Mesendoderm (in vitro differentiated cells): Measurements from ENCODE around the gene CTIF.

Experiments used
- DNase-seq: peaks from one replicate; pipeline ENCODE4 v3.0.0; 2013
- H2AK5ac ChIP-seq: 2 replicates; pipeline ENCODE4 v1.6.1; 2013; ENCODE audit warnings: low read length, inconsistent platforms
- H2BK120ac ChIP-seq: 2 replicates; pipeline ENCODE4 v1.6.1; 2013; ENCODE audit warnings: low read depth, mild to moderate bottlenecking, low read length, moderate library complexity, mixed read lengths
- H2BK15ac ChIP-seq: replicated peaks from 2 replicates; pipeline ENCODE4 v1.6.1; 2013; ENCODE audit warnings: low read depth, mild to moderate bottlenecking, moderate library complexity
- H2BK5ac ChIP-seq: 2 replicates; pipeline ENCODE4 v1.6.1; 2013; ENCODE audit warnings: low read length, inconsistent platforms
- H3K18ac ChIP-seq: 2 replicates; pipeline ENCODE4 v1.6.1; 2013; ENCODE audit warnings: mild to moderate bottlenecking, low read length, mixed read lengths
- H3K23ac ChIP-seq: one replicate; pipeline ENCODE4 v1.6.1; 2013; ENCODE audit warnings: low read length
- H3K27ac ChIP-seq: 2 replicates; pipeline ENCODE4 v1.5.1; 2013; ENCODE audit warnings: low read depth, mild to moderate bottlenecking, inconsistent platforms, low read length, moderate library complexity
- H3K27me3 ChIP-seq: 2 replicates; pipeline ENCODE4 v1.6.1; 2013; ENCODE audit warnings: low read length, control low read depth, mild to moderate bottlenecking, inconsistent platforms; ENCODE audit not compliant: insufficient read depth, poor library complexity
- H3K36me3 ChIP-seq: 2 replicates; pipeline ENCODE4 v1.6.1; 2013; ENCODE audit warnings: low read length, inconsistent platforms; ENCODE audit not compliant: control insufficient read depth, insufficient read depth
- H3K4ac ChIP-seq: one replicate; pipeline ENCODE4 v1.6.1; 2013; ENCODE audit warnings: low read depth, mild to moderate bottlenecking, low read length, moderate library complexity
- H3K4me1 ChIP-seq: 2 replicates; pipeline ENCODE4 v1.6.1; 2013; ENCODE audit warnings: low read depth, low read length, inconsistent platforms; ENCODE audit not compliant: control insufficient read depth
- H3K4me2 ChIP-seq: 2 replicates; pipeline ENCODE4 v1.6.1; 2013; ENCODE audit warnings: low read length
- H3K4me3 ChIP-seq: 2 replicates; pipeline ENCODE4 v1.5.1; 2013; ENCODE audit warnings: mild to moderate bottlenecking, low read length
- H3K56ac ChIP-seq: one replicate; pipeline ENCODE4 v1.6.1; 2013; ENCODE audit warnings: low read length
- H3K79me1 ChIP-seq: 2 replicates; pipeline ENCODE4 v1.6.1; 2013; ENCODE audit warnings: low read length, inconsistent platforms
- H3K79me2 ChIP-seq: 2 replicates; pipeline ENCODE4 v1.6.1; 2013; ENCODE audit warnings: mild to moderate bottlenecking, low read length; ENCODE audit not compliant: control insufficient read depth, insufficient read depth
- H3K9ac ChIP-seq: 2 replicates; pipeline ENCODE4 v1.6.1; 2013; ENCODE audit warnings: low read length, inconsistent platforms
- H4K5ac ChIP-seq: one replicate; pipeline ENCODE4 v1.6.1; 2013; ENCODE audit warnings: low read length
- H4K8ac ChIP-seq: one replicate; pipeline ENCODE4 v1.6.1; 2013; ENCODE audit warnings: low read depth, mild to moderate bottlenecking, control low read depth, low read length, moderate library complexity
- WGBS: extraction: QIAGEN DNeasy Blood & Tissue Kit; methylation state at CpG from one replicate; pipeline ENCODE4 v1.1.7; 2013; ENCODE audit warnings: low lambda C conversion rate, missing lambda C conversion rate; ENCODE audit not compliant: insufficient coverage; ENCODE audit errors: extremely low coverage; 5-methylcytosine and 5-hydroxymethylcytosine counted together

The CTIF gene

DNA sequence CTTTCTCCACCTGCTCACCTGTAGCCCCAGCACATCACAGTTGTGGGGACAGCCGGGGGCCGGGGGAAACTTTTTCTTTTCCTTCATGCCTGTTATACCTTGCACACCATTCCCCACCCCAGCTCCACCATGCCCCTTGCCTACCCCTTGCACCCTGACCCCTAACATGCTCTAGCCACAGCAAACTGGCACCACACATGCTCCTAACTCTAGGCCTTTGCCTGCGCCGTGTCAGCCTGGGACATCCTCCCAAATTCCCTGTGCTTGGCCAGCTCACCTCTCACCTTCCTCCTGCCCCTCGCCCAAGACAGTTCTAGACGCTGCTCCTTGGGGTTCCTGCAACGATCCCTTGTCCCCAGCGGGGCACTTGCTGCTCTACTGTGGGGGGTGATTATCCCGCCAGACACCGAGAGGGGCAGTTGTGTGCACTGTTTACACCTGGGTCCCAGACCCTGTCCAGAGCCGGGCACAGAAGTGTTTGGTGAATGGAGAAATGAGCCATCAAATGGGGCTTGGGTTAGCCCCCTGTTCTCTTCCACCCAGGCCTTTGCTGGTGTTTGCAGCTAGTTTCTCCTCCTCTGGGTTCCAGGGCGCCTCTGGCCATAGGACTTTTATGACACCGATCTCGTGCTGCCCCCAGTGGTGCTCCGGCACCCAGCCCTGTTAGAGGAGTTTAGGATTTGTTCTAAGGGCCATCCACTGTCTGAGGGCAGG, 129.8 kb downstream of the CTIF start:
- Histone ChIP-seq H2BK15ac (no peak overlapping the region), H3K23ac (no peak overlapping the region), H3K18ac (no peak overlapping the region), H3K4ac (no peak overlapping the region), H3K27ac (no peak overlapping the region), H3K4me2 (no peak overlapping the region), H3K27me3 (no peaks in the 10 kb centered on the region), H3K36me3 (peaks cover 1% of the 10 kb centered on the region), H3K79me1 (no peaks in the 10 kb centered on the region), H2AK5ac (no peak overlapping the region), H4K8ac (no peak overlapping the region), H3K4me3 (no peak overlapping the region), H3K56ac (no peak overlapping the region), H3K9ac (no peak overlapping the region), H2BK5ac (no peak overlapping the region), H3K4me1 (no peaks in the 10 kb centered on the region), H2BK120ac (no peak overlapping the region), H3K79me2 (no peaks in the 10 kb centered on the region), H4K5ac (no peak overlapping the region)
- DNase-seq, result no peak
- no CpG with 5 or more reads among the region's 15 CpGs for WGBS

DNA sequence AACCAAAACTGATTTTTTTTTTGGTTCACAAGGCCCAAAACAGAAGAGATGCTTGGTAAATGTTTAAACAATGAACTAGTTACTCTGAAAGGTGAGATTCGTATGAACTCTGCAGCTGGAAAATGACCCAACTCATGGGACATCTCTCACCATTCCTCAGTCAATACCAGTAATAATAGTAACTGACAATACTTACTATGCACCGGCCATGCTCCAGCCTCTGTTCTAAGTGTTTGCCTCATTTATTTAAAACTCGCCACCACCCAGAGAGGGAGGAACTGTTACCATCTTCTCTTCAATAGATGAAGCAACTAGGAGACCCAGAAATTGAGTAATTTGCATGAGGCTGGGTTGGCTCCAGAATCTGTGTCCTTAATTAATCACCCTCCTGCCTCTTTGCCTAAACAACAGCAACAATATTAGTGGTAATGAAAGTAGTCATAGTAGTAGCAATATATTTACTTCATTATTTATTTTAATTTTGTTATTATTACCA, 130.4 kb downstream of the CTIF start:
- Histone ChIP-seq H4K8ac (no peak overlapping the region), H3K9ac (no peak overlapping the region), H2BK120ac (no peak overlapping the region), H3K4me3 (no peak overlapping the region), H3K4ac (no peak overlapping the region), H3K79me2 (no peaks in the 10 kb centered on the region), H3K36me3 (peaks cover 1% of the 10 kb centered on the region), H2BK5ac (no peak overlapping the region), H3K27ac (no peak overlapping the region), H2AK5ac (no peak overlapping the region), H3K4me2 (no peak overlapping the region), H3K4me1 (no peaks in the 10 kb centered on the region), H3K18ac (no peak overlapping the region), H3K79me1 (no peaks in the 10 kb centered on the region), H3K23ac (no peak overlapping the region), H3K56ac (no peak overlapping the region), H3K27me3 (no peaks in the 10 kb centered on the region), H2BK15ac (no peak overlapping the region), H4K5ac (no peak overlapping the region)
- no peak for DNase-seq
- WGBS, result no CpG with 5 or more reads among the region's 3 CpGs

GRCh38 chr18:48669991-48670750, 131.3 kb downstream of the CTIF start:
- no CpG with 5 or more reads among the region's 7 CpGs for WGBS
- no peaks in the 10 kb centered on the region for H3K27me3 ChIP-seq

GRCh38 chr18:48670751-48671560, 132.1 kb downstream of the CTIF start:
- no peak overlapping the region for H3K4me2 ChIP-seq
- no peak overlapping the region for H2BK5ac ChIP-seq
- H2BK120ac ChIP-seq, result no peak overlapping the region
- H3K79me2 ChIP-seq, result no peaks in the 10 kb centered on the region
- H2AK5ac ChIP-seq, result no peak overlapping the region
- peaks cover 1% of the 10 kb centered on the region for H3K36me3 ChIP-seq
- no peak overlapping the region for H3K4ac ChIP-seq
- H4K5ac ChIP-seq, result no peak overlapping the region
- H3K79me1 ChIP-seq, result no peaks in the 10 kb centered on the region
- H3K9ac ChIP-seq, result no peak overlapping the region
- H4K8ac ChIP-seq, result no peak overlapping the region
- no peak overlapping the region for H3K4me3 ChIP-seq
- no peak overlapping the region for H2BK15ac ChIP-seq
- no peak overlapping the region for H3K56ac ChIP-seq
- no peak overlapping the region for H3K27ac ChIP-seq
- no peaks in the 10 kb centered on the region for H3K27me3 ChIP-seq
- no CpG with 5 or more reads among the region's 4 CpGs for WGBS
- no peak overlapping the region for H3K18ac ChIP-seq
- H3K4me1 ChIP-seq, result no peaks in the 10 kb centered on the region
- DNase-seq, result no peak
- H3K23ac ChIP-seq, result no peak overlapping the region

More at GRCh38 chr18:48669991-48670750, 131.3 kb downstream of the CTIF start:
- H3K9ac ChIP-seq, result no peak overlapping the region
- no peak overlapping the region for H2AK5ac ChIP-seq
- no peak overlapping the region for H3K4ac ChIP-seq
- H2BK5ac ChIP-seq, result no peak overlapping the region
- H3K4me3 ChIP-seq, result no peak overlapping the region
- H4K5ac ChIP-seq, result no peak overlapping the region
- no peak overlapping the region for H4K8ac ChIP-seq
- H3K18ac ChIP-seq, result no peak overlapping the region
- no peak overlapping the region for H3K27ac ChIP-seq
- no peaks in the 10 kb centered on the region for H3K79me1 ChIP-seq
- H3K79me2 ChIP-seq, result no peaks in the 10 kb centered on the region
- no peak for DNase-seq
- no peak overlapping the region for H3K4me2 ChIP-seq
- H3K36me3 ChIP-seq, result peaks cover 1% of the 10 kb centered on the region
- H2BK15ac ChIP-seq, result no peak overlapping the region
- H2BK120ac ChIP-seq, result no peak overlapping the region
- no peak overlapping the region for H3K23ac ChIP-seq
- no peak overlapping the region for H3K56ac ChIP-seq
- H3K4me1 ChIP-seq, result no peaks in the 10 kb centered on the region

DNA sequence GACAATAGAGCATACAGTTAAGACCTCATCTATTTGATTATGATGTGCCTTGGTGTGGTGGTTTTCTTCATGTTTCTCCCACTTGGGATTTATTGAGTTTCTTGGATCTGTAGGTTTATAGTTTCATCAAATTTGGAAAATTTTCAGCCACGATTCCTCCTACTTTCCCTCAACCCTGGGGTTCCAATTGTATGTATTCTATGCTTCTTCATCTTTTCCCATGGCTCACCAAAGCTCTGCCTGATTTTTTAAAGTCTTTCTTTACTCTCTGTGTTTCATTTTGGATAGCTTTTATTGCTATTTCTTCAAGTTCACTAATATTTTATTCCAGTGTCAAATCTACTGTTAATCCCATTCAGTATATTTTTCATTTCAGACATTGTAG, 132.7 kb downstream of the CTIF start:
- Histone ChIP-seq H3K18ac (no peak overlapping the region), H3K4ac (no peak overlapping the region), H3K36me3 (peaks cover 1% of the 10 kb centered on the region), H3K79me1 (no peaks in the 10 kb centered on the region), H2BK5ac (no peak overlapping the region), H3K4me1 (no peaks in the 10 kb centered on the region), H3K4me2 (no peak overlapping the region), H3K56ac (no peak overlapping the region), H3K4me3 (no peak overlapping the region), H3K23ac (no peak overlapping the region), H3K27ac (no peak overlapping the region), H4K8ac (no peak overlapping the region), H4K5ac (no peak overlapping the region), H2AK5ac (no peak overlapping the region), H2BK120ac (no peak overlapping the region), H3K79me2 (no peaks in the 10 kb centered on the region), H3K9ac (no peak overlapping the region), H2BK15ac (no peak overlapping the region), H3K27me3 (no peaks in the 10 kb centered on the region)
- WGBS, result no CpG with 5 or more reads among the region's 1 CpG
- DNase-seq, result no peak
